ENCODE data around the gene NRK.
A peak's percentile ranks its signal among the peaks of the same experiment; 100 is the strongest.
"Not testable (repeated sequence)": the region's sequence is repeated elsewhere in the genome, so short reads cannot be mapped to it uniquely, and the experiment has no call there.

The NRK gene

DNA sequence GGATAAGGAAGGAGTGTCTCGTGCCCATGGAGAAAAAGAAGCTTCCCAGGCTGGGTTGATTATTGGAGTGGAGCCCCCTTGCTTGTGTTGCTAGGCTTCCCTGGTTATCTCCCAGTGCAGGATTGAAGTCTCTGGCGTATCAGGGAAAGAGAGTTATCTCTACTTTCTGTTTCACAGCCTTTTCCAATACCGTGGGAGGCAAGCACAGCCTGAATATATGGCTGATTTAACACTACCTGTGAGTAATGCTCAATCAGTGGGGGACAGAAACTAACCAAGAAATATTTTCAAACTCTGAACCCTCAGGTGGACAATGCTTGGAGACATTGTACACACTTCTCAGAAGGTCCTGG is 151.0 kb downstream of the NRK start:
- TF ChIP-seq CTCF (conservative IDR thresholded peaks at IDR 0.05) (no peak), ZFX (IDR thresholded peaks at IDR 0.05) (no peak)

GRCh38 chrX:105975382-105975781 is 153.0 kb downstream of the NRK start:
- no peak overlapping the region for H3K27ac ChIP-seq
- TF ChIP-seq ZFX (IDR thresholded peaks at IDR 0.05) (no peak), CTCF (conservative IDR thresholded peaks at IDR 0.05) (peak; percentile 36)

More for the DNA sequence above, 151.0 kb downstream of the NRK start:
- H3K27ac ChIP-seq: no peak overlapping the region

GRCh38 chrX:105981772-105982485 is 159.6 kb downstream of the NRK start:
- TF ChIP-seq CTCF (conservative IDR thresholded peaks at IDR 0.05) (no peak), ZFX (IDR thresholded peaks at IDR 0.05) (no peak)
- no peak overlapping the region for H3K27ac ChIP-seq

- not testable (repeated sequence) for H3K27ac ChIP-seq
These were observed 166.1 kb downstream of the NRK start for GRCh38 chrX:105988487-105988886.

DNA sequence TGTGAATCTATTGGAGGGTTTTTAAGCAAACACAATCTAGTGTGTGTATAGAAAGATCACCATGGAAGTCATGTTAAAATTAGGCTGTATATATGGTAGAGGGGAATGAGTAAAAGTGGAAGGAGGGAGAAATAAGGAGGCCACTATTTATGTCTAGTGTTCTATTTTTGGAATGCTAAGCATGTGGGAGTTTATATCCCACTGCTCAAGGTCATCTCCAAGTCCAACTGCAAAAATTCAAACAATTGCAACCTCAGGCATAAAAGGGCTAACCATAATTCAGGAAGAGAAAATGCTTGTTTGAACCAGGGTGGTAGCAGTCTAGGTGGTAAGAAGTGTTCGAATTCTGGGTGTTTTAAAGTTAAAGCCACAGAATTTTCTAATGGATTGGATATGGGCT is 177.0 kb downstream of the NRK start:
- no peak overlapping the region for H3K27ac ChIP-seq
- TF ChIP-seq CTCF (conservative IDR thresholded peaks at IDR 0.05) (no peak), ZFX (IDR thresholded peaks at IDR 0.05) (no peak)

DNA sequence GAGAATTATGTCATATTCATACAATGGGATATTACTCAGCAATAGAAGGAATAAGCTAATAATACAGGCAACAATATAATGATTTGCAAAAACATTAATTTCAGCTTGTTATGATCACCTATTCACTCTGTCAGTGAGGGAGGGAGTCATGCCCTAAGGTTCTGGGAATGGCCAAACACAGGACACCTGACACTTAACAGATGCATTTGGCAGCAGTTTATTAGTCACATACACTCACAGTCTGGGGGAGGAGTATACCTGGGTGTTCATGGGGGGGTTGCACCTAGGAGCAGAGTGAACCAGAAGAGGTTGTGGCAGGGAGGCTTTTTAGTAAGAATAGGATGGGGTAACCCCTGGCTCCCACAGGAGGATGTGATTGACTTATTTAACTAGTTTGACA is 177.9 kb downstream of the NRK start:
- H3K27ac ChIP-seq: no peak overlapping the region
- TF ChIP-seq ZFX (IDR thresholded peaks at IDR 0.05) (no peak), CTCF (conservative IDR thresholded peaks at IDR 0.05) (no peak)

DNA sequence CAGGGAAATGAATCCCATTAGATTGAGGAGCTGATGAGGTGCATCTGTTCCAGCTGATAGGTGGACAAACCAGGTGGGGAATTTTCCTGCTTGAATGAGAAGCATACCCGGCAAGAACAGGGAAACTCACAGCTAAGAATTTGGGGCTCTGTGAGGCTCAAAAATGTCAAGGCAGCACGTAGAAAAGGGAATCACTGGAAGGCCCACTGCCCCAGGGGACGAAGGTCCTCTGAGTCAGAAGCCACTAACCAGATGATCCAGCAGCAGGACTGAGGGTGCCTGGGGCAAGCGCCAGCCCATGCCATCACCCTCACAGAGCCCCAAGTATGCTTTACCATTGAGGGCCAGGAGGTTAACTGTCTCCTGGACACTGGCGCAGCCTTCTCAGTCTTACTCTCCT is 178.3 kb downstream of the NRK start:
- not testable (repeated sequence) for H3K27ac ChIP-seq

DNA sequence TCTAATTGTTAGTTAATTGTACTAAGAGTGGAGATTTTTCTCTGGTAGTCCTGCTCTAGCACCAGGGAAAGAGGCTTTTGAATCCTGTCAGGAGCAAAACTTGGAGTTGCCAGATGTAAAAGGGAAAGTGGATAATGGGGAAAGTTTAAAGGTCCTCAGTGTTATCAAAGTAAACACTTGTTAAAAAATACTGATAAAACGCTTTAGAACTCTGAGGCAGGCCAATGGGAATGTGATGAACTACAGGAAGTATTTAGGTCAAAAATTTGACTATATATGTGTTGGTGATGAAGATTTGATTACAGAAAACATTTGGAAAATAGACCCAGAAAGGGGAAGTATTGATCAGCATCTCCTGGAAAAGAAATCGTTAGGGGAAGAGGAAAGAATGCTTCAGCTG is 183.3 kb downstream of the NRK start:
- TF ChIP-seq ZFX (IDR thresholded peaks at IDR 0.05) (no peak), CTCF (conservative IDR thresholded peaks at IDR 0.05) (no peak)
- no peak overlapping the region for H3K27ac ChIP-seq

Data from C4-2B (cell line).